Inflammatory macrophage treated with lipopolysaccharide for 1 hour (primary cell): ENCODE data around the gene CDC16.
"Not testable (repeated sequence)": the region's sequence is repeated elsewhere in the genome, so short reads cannot be mapped to it uniquely, and the experiment has no call there.

ENCODE experiments used
- DNase-seq, 2 donors: peaks; one replicate each; pipeline ENCODE4 v3.0.0-alpha.2; 2020 to 2022

Gene CDC16

GRCh38 chr13:114228176-114228575, 6.5 kb upstream of the CDC16 start:
- no peak for DNase-seq

- DNase-seq = peak; percentile 33 to 44
These were observed 5.2 kb upstream of the CDC16 start for GRCh38 chr13:114229506-114229905.

GRCh38 chr13:114230117-114230516, 4.6 kb upstream of the CDC16 start:
- DNase-seq = peak; percentile 40 to 52

- no peak for DNase-seq
These were observed 4.1 kb upstream of the CDC16 start for GRCh38 chr13:114230575-114230974.

- no peak for DNase-seq
These were observed 2.8 kb upstream of the CDC16 start for GRCh38 chr13:114231886-114232285.

- no peak for DNase-seq
These were observed 442 bp upstream of the CDC16 start for GRCh38 chr13:114234266-114234644.

- DNase-seq = no peak
These were observed 1.0 kb downstream of the CDC16 start for GRCh38 chr13:114235697-114236096.

GRCh38 chr13:114236227-114236626, 1.5 kb downstream of the CDC16 start:
- no peak for DNase-seq

GRCh38 chr13:114237415-114238112, 2.9 kb downstream of the CDC16 start:
- no peak for DNase-seq

GRCh38 chr13:114241918-114242317, 7.2 kb downstream of the CDC16 start:
- DNase-seq = no peak

- no peak for DNase-seq
These were observed 9.3 kb downstream of the CDC16 start for GRCh38 chr13:114243971-114244370.

- no peak for DNase-seq
These were observed 9.9 kb downstream of the CDC16 start for GRCh38 chr13:114244637-114245036.

- no peak for DNase-seq
These were observed 13.3 kb downstream of the CDC16 start for GRCh38 chr13:114248011-114248410.

GRCh38 chr13:114249077-114249476, 14.4 kb downstream of the CDC16 start:
- DNase-seq = no peak

GRCh38 chr13:114251639-114252440, 17.1 kb downstream of the CDC16 start:
- not testable (repeated sequence) for DNase-seq

- DNase-seq = peak; percentile 8 to 30
These were observed 21.9 kb downstream of the CDC16 start for GRCh38 chr13:114256547-114256946.

GRCh38 chr13:114257014-114257413, 22.3 kb downstream of the CDC16 start:
- DNase-seq = no peak

- DNase-seq = no peak
These were observed 23.9 kb downstream of the CDC16 start for GRCh38 chr13:114258589-114258988.

GRCh38 chr13:114259374-114259773, 24.7 kb downstream of the CDC16 start:
- DNase-seq = no peak

- no peak for DNase-seq
These were observed 25.3 kb downstream of the CDC16 start for GRCh38 chr13:114259974-114260373.

- no peak for DNase-seq
These were observed 26.1 kb downstream of the CDC16 start for GRCh38 chr13:114260814-114261213.

- no peak for DNase-seq
These were observed 26.8 kb downstream of the CDC16 start for GRCh38 chr13:114261328-114261965.

- no peak for DNase-seq
These were observed 28.9 kb downstream of the CDC16 start for GRCh38 chr13:114263578-114263977.

GRCh38 chr13:114264313-114264712, 29.6 kb downstream of the CDC16 start:
- not testable (repeated sequence) for DNase-seq
